G401.6 (cell line): ENCODE measurements around the gene FOXD3.

Experiments used
- FAIRE-seq: peaks from 2 replicates; lab custom pipeline; 2012; peaks lifted over from hg19 to GRCh38; lab: Jason Lieb, UNC

Gene FOXD3

DNA sequence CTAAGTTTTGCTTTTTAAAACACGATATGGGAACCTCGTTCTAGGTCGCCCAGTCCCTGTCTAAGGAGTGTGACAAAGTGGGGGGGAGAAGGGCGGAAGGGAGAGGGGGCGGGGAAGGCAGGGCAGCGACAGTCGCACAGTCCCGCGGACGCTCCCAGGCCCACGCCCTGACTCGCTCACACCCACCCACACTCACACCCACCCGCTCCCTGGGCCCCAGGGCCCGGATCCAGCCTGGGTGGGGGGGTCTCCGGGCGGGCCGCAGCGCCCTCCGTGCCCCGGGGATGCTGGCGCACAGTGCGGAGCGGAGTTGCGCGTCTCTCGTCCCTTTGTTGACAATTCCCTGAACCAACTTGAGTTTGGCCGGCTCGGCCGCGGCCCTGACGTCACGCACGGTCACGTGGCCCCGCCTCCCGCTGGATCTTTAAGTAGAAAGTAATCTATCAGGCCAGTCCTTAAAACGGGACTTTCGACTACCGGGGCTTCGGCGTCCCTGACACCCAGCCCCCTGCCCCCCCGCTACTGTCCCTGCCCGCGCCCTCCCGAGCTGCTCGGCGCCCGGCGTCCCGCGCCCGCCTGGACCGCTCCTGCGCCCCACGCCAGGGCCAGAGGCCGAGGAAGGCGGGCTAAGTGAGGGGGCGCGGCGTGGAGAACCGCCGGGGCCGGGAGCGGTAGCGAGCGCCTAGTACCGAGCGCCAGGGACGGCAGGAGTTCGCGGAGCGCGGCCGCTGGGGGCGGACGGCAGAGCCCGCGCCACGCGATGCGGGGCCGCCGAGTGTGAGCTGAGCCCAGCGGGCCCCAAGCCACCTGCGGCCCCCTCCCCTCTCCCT, at the start of gene FOXD3:
Gene FOXD3, plus strand, starts transcription at position 454 of the 830 bp plus-strand sequence. CDS start 492 bp downstream, outside the sequence.
- no peak for FAIRE-seq

- FAIRE-seq: no peak
These were observed 49.6 kb upstream of the FOXD3 start for GRCh38 chr1:63272811-63273210.

DNA sequence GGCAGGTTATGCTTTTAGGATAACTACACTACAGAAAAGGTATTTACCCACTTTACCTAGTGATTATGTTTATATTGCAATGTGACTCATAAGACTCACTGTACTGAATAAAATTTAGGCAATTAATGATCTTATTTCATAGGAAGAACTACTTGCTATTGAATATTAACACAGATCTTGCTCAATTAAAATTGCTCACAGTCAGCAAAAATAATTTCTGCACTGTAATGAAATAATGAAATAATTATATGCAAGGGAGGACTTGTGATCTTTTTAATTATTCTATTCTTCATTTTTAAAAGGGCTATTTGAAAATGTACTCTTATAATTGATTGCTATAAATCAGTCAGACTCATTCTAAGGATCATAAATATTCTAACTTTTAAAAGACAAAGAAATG, 48.0 kb upstream of the FOXD3 start:
- no peak for FAIRE-seq

DNA sequence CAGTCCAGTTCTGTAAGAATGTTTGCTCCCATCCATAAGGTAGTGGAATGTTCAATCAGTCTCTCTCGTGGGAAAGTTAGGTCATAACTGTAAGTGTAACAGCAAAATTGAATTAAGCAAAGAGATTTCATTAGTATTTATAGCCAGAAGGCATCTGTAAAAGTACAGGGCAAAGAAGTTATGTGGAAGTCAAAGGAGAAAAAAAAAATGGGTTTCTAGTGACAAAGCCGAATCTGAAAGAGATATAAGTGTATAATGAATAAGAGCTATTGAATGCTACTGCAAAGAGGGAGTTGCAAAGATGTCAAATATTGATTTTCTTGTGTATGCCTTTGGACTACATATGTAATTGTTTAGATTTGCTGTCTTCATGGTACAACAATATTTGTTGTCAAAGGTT, 47.4 kb upstream of the FOXD3 start:
- FAIRE-seq: no peak

DNA sequence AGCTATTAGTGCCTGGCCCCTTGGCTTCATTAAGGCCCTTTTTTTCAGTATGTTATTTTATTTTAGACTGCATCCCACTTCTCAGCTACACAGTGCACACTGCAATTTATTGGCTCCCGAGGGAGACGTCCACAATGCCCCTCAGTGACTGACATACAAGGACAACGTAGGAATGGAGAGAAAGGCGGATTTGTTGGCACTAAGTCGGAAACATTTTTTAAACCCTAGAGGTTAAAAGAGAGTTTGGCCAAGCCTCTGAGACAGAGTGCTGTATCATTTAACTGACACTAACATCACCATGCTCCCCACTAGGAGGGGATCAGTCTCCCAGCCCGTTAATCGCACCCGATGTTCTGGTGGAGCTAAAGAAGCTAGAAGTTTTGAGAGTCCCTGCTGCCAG, 45.7 kb upstream of the FOXD3 start:
- FAIRE-seq: no peak

DNA sequence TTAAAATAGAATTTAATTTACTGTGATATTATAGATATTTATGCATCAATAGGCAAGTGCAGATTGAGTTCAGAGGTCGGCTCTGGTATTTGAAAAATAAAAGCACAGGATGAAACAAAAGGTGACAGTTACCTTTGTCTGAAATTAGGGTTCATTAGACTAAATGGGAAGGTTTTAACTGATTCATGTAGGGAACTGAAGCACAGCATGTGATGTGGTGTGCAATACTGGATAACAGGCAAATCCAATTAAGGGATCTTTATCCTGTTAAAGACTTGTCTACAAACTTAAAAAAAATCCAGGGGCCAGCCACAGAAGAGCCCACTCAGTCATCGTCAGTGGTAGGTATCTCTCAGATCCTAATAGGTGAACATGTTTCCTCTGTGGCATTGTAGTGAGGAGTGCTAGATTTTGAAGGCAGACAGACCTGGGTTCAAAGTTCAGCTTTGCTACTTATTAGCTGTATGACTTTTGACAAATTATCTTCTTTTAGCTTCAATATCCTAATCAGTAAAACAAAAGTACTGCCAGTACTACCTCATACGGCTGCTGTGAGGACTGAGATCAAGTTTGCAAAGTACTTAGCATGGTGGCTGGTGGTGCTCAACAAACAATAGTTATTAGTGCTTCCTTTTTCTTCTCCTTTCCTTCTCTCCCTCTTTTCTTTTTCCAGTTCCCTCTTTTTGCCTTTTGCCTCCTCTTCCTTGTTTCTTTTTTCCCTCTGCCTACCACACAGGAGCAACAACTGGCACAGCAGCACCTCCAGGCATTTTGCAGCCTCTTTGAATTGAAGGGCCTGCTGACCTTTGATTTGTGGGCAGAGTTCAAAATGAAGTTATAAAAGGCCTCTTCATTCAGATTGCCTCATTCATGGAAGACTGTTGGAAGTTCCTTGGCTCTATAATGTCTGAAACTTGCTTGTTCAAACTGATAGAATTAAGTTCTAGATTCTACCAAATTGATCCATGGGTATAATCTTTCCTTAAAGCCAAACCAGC, 44.9 kb upstream of the FOXD3 start:
- no peak for FAIRE-seq

DNA sequence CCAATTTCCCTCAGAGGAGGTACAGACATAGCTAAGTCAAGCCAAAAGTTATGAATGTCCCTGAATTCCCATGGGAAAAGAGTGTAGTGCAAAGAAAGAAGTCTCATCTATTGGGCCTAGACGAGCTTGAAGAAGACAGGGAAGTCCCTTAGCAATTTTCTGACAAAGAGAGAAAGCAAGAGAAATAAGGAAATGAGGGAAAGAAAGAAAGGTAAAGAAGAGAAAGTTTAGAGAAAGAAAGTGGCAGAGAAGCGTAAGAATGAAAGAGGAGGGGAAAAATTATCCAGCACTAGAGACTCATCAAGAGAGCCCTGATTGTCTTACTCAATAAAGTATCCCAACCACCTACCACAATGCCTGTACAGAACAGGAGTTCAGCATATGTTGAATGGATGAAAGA, 40.6 kb upstream of the FOXD3 start:
- no peak for FAIRE-seq

DNA sequence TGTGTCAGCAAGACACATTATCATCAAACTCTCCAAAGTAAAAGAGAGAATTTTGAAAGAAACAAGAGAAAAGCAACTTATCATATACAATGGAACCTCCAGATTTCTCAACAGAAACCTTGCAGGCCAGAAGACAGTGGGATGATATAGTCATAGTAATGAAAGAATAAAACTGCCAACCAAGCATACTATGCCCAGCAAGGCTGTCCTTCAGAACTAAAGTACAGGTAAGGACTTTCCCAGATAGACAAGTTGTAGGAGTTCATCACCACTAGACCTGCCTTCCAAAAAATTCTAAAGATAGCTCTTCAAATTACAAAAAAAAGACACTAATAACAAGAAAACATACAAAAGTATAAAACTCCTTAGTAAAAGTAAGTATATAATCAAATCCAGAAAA, 33.2 kb upstream of the FOXD3 start:
- no peak for FAIRE-seq

DNA sequence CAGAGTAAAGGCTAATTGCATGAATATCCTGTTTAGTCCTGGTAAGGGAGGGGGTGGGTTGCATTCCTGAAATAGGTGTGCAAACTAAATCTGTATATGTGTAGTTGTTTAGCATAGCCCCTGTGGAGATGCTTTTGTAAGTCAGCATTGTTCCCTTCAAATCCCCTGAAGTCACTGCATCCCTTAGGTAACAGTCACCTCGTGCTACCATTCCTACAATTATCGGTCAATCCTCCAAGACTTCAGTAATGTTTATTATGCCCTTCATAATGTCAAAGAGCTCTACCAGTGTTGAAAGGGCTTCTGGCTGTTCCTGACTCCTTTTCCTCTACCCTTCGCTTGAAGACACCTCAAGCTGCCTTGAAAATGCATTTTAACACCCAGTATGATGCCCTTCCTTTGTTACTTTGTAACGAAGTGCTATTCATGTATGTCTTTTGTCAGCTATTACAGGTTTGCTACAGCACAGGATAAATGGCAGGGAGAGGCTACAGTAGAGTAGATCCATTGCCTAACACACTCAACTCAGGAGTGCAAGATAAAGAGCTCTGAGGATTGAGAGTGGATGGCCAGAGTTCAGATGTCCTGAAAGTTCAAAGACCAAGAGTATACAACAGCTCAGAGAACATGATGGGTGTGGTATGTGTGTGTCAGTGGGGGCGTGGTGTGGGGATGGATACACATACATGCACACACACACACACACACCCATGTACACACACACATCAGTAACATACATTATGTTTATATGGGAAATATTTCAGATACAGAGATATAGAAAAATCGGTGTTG, 27.4 kb upstream of the FOXD3 start:
- FAIRE-seq: no peak

DNA sequence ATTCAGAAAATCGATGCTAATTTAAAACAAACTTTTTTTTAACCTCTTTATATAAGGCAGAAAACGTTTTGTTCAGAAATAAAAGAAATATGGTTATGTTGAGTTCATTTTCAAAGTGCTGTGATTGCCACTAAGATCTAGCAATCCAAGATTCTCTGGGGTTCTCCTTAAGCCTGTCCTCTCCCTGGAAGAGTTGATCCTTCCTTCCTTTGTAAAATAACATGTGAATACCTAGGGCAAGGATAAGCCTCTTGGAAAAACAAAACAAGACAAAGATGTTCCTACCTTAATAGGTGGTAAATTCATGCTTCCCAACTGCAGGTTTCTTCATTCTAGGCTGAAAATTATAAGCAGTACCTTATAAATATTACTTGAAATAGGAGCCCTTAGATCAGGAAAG, 18.0 kb upstream of the FOXD3 start:
- FAIRE-seq: no peak

DNA sequence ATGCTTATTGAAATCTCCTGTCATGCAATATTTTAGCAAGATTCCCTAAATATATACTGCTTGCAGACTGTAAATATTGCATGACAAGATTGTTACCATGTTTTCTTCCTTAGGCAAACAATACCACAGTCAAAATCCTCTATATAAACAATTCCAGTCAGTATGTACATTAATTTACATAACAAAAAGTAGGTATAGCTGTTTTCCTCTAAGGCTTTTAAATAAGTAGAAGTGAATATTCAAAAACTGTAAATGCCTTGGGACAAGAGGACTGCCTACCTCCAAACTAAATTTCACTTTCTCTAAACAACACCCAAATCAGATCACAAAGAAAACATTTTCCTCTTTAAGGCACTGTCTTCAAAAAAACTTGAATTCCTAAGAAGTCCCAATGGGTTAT, 17.3 kb upstream of the FOXD3 start:
- no peak for FAIRE-seq

GRCh38 chr1:63307196-63307794, 15.1 kb upstream of the FOXD3 start:
- no peak for FAIRE-seq

DNA sequence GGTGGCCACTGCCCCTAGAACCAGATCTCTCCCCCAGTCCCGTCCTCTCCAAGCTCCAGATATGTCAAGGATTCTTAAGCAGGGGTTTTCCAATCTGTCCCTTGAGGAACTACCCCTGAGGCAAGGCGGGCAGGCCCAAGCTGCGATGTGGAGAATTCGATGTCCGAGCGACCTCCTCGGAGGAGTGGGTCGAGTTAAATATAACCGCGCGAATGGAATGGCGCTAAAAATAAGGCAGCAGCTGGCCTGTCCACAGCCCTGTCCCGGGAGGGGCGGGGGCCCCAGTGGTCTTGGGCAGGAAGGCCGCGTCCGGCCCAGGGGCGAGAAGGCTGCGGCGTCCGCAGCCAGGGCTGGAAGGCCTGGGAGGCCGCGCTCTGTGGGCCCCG, 5.8 kb upstream of the FOXD3 start:
- no peak for FAIRE-seq

- FAIRE-seq: no peak
These were observed 5.2 kb upstream of the FOXD3 start for GRCh38 chr1:63316984-63317816.

DNA sequence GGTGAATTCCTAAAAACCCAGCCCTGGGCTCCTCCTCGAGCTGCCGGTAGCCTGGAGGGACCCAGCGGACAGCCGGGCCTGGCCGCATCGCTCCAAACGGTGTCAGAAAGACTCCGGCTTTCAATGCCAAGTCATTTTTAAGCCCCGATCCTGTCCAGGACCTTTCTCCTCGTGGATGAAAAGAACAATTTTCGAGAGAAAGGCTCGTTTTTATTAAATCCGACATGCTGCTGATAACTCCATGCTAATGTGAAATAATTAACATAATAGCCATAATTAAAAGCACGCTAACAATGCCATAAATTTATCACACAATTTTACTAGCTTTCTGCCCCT, 4.6 kb upstream of the FOXD3 start:
- no peak for FAIRE-seq

GRCh38 chr1:63318201-63318979, 4.0 kb upstream of the FOXD3 start:
- no peak for FAIRE-seq

GRCh38 chr1:63319046-63320021, 3.0 kb upstream of the FOXD3 start:
- no peak for FAIRE-seq

DNA sequence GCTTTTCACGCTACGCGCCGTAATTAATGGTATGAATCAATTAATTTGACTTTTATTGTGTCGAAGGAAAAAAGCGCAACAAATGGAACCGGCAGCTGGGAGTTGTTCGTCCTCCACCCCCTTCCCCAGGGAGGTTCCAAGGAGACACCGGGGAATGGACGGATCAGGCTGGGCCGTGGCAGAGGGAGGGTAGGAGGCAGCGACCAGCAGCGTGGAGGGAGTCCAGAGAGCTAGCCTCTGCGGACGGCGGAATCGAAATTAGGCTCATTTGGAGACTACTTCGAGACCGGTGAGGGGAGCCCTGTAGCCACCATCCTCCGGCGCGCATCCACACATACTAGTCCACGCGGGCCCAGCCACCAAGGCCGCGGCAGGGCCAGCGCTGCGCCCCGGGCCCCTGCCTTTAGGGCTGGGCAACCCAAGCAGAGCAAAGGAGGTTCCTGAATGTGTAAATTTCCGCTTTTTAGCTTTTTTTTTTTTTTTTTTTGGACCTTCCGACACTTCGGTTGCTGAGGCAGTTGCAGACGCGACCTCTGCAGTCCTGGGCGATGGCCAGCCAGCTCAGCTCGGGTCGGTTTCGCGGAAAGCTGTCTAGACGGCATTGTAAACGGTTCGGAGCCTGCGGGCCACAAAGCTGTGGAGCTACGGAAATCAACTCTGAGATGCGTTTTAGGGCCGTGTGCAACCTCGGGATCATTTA, 2.2 kb upstream of the FOXD3 start:
- no peak for FAIRE-seq
